ENCODE results near the gene ST7. TPM values are rescaled to one million over a fixed set of nuclear protein-coding genes. Genes with fewer than 3 reads are reported as not detected.

The ST7 gene
- polyA plus RNA-seq, 3 donors: 28.3 to 29.7 (median 29.3) TPM

DNA sequence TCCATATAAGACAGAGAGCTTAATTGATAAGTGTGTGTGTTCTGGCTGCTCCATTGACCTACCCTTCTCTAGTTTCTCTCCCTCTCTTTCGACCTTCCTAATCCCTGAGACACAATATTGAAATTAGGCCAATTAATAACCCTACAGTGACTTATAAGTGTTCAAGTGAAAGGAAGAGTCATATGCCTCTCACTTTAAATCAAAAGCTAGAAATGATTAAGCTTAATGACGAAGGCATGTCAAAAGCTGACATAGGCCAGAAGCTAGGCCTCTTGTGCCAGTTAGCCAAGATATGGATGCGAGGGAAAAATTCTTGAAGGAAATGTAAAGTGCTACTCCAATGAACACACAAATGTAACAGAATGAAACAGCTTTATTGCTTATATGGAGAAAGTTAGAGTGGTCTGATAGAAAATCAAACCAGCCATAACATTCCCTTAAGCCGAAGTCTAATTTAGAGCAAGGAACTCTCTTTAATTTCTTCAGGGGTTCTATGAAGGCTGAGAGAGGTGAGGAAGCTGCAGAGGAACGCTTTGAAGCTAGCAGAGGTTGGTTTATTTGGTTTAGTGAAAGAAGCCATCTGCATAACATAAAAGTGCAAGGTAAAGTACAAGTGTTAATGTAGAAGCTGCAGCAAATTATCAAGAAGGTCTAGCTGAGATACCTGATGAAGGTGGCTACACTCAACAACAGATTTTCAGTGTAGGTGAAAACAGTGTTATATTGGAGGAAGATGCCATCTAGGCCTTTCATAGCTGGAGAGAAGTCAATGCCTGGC, 53.8 kb downstream of the ST7 start:
- DNase-seq (ENCODE audit: low read depth in 3 of 3, low spot score in 2 of 3): no peak

DNA sequence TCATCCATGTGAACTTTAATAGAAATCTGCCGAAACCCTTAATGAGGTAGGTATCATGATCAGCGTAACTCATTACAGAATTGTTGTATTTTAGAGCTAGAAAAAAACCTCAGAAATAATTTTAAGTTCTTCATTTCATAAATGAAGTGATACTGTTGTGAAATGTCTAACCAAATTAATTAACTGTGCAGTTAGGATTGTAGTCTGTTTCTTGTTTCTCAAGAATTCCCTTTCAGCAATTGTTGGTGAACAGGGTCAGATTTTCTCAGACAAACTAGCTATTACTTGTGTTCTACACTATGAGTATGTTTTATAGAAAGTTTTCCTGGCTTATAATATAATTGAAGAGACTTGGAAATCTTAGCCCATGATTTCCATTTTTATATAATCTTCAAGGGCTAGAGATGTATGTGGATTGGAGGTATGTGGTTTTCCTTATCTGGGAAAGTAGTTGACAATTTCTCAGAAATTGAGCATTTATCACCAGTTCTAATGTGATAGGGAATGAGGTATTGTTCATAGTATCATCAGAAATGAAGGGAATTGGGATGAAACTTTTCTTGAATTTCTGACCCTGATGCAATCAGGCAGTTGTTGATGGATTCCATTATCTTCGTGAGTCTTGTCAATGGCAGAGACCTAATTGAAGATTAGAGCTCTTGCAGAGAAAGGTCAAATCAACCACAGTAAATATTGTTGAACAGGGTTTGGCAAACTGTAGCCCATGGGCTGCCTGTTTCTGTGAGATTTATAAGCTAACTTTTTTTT, 55.0 kb downstream of the ST7 start:
- no peak for DNase-seq (ENCODE audit: low read depth in 3 of 3, low spot score in 2 of 3)

DNA sequence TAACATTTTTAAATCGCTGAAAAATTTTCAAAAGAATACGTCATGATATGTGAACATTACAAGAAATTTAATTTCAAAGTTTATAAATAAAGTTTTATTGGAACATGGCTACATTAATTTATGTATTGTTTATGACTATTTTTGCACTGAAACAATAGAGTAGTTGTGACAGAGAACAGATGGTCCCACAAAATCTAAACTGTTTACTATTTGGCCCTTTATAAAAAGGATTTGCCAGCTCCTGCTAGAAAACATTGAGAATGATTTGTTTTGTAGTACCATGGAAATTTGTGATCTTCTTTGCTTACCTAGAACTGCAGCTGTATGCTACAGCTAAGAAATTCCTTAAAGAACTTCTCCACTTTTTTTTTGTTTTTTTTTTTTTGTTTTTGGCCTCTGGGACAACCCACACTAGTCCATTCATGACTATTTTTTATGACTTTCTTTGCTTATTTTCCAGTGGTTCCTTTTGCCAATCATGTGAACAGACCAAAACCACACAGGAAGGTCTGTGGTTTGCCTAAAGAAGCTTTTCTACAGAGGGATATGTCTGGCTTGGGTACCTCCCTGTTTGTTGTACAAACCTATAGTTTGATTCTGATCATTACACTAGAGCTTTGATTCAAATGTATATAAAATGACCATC, 55.7 kb downstream of the ST7 start:
- no peak for DNase-seq (ENCODE audit: low read depth in 3 of 3, low spot score in 2 of 3)

DNA sequence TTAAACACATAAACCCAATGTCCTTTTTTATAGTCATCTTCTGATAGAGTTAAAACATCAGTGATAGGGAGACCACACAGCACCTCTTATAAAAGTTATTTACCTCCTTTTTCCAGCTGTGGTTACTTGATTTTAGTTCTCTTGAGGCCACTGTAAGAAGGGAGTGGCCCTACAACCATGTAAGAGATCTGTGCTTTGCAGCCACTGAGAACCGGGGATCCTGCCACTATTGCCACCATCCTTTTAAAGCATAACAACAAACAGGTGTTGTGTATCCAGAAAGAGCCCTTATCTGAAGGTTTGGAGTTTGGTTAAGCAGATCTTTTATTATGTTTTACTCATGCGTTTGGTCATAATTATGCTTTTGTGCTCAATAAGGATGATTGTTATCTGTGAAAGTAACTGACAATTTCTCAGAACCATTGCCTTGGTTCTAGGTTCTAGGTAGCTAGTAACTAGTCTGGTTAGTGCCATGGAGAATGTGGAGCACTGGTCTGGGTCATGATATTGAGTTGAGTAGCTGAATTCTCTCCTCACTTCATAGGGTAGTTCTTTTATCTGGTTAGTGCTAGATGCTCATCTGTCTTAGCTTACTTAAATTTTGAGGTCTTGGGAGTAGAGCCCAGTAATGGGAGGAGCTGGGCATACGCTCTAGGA, 56.5 kb downstream of the ST7 start:
- no peak for DNase-seq (ENCODE audit: low read depth in 3 of 3, low spot score in 2 of 3)

DNA sequence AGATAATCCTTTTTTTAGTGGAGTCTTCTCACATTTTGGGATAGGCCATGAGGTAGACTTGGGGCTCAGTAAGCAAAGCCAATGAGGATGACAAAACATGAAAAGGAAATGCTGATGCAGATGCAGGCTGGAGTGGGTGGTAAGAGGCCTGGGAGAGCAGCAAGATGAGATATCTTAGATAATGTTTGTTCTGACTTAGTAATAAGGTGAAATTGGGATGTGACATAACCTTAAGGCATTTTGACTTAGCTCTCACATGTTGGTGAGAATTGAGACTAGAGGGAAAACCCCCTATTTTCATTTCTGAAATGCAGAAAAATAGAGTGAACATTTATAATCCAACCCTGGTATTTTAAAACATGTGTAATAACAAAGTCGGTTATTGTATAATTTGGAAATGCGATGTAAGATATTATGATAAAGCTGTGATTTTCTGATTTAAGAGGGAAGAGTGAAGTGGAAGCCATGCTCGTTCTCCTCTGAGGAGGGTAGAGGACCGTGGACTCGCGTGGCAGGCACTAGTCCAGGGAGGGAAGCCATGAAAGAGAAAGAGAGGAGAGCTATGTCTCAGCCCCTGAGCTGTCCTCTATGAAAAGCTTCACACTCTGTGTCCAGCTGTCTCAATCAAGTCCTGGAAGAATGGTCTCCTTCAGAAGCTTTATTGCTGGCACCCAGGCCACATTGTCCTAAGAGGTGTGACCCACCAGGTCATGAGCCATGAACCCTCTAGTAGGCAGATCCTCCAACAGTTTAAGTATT, 57.3 kb downstream of the ST7 start:
- no peak for DNase-seq (ENCODE audit: low read depth in 3 of 3, low spot score in 2 of 3)

DNA sequence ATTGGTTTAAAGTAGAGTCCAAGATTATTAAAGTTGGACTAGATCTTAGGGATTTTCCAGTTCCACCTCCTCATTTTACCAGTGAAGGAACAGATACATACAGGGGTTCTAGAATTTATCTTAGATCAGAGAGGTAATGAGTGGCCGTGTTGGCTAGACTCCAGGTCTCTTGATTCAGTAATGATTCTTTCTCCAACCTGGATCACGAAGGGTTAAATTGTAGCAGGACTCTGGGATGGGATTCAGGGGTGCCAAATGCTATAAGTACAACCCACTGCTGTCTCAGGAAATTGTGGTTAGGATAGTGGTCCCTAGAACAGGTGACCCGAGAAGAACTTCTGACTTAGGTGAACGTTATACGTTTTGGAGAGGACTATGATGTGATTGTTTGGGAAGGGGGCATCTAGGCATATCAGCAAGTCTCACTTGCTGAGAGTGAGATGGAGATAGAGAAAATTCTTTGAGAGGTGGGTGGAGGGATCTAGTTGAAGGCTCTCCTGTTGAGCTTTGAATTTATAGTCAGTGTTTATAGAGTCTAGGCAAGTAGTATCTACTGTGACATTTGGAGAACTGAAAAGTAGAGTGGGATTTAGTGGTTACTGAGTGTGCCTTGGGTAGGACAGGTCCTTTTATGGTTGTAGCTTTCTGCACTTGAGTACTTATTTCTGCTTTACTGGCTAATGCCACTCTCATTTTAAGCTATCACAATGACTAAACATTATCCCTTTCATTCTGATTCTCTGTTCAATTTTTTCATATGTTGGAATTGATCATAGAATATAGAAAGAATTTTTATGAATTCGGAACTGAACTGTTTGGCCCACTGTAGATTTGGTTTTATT, 58.3 kb downstream of the ST7 start:
- DNase-seq (ENCODE audit: low read depth in 3 of 3, low spot score in 2 of 3): no peak

DNA sequence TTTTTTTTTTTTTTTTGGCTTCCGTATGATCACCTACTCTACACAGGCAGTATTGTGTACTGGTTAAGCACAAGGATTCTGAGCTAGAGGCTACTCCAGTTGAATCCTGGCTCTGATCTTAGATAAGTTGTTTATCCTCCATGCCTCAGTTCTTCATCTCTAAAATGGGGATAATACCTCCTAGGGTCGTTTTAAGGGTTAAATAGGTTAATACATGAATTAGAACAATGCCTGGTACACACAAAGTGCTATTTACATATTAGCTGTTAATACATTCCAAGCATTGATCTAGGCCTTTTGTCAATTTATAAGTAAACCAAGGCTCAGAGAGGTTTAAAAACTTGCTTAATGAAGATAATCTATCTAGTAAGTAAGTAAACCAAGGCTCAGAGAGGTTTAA, 59.0 kb downstream of the ST7 start:
- DNase-seq (ENCODE audit: low read depth in 3 of 3, low spot score in 2 of 3): no peak

DNA sequence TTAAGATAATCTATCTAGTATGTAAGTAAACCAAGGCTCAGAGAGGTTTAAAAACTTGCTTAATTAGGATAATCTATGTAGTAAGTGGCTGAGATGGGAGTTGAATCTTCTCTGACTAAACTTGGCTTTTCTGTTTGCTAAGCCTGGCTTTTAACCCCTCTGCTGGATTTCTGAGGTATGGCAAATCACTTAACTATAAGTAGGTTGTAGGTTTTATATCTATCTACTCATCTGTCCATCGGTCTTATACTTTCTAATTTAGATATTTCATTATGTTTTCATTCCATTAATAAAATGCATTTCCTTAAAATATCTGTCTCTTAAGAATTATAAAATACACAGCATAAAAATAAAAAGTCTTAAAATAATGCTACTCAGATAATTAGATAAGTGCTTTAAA, 59.4 kb downstream of the ST7 start:
- DNase-seq (ENCODE audit: low read depth in 3 of 3, low spot score in 2 of 3): no peak

DNA sequence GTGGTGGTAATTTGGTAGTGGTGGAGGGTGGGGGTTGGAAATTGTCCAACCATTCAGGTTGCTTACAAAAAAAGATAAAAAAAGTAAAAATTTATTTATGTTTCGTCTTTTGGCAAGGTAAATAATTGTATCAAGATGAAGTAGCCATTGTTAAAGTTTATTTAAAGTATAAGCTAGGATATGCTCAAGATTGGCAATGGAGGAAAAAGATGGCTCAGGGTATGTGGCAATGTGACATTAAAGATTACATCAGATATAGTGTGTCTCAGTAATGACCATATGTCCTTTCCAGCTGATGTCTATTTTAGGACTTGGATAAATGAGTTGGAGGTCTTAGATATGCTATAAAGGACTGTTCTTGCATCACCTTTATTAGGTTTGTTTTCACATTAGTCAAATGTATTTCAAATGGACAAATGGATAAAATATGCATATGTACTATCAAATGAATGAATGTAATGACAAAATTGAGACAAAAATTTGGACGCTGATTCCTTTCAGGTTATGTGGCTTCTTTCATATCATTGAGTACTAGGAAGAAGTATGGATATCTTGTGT, 60.9 kb downstream of the ST7 start:
- no peak for DNase-seq (ENCODE audit: low read depth in 3 of 3, low spot score in 2 of 3)

DNA sequence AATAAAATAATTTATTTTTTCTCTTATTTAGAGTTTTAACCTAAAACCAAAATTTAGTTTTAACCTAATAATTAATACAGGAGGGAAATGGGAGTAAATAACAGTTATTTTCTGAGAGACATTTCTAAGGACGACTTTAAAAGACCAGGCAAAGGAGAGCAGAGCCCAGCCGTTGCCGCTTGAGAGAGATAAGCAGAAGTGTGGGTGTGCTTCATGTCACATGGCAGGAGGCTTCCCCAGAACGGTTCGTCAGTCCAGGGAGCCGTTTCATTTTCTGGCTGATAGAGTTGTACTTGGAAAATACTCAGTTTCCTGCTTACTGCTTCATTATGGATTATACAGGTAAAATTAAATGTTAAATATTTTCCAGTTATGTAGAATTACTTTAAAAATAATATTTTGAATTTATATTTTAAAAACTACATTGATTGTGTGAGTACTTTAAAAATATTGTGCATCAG, 61.4 kb downstream of the ST7 start:
- DNase-seq (ENCODE audit: low read depth in 3 of 3, low spot score in 2 of 3): no peak

DNA sequence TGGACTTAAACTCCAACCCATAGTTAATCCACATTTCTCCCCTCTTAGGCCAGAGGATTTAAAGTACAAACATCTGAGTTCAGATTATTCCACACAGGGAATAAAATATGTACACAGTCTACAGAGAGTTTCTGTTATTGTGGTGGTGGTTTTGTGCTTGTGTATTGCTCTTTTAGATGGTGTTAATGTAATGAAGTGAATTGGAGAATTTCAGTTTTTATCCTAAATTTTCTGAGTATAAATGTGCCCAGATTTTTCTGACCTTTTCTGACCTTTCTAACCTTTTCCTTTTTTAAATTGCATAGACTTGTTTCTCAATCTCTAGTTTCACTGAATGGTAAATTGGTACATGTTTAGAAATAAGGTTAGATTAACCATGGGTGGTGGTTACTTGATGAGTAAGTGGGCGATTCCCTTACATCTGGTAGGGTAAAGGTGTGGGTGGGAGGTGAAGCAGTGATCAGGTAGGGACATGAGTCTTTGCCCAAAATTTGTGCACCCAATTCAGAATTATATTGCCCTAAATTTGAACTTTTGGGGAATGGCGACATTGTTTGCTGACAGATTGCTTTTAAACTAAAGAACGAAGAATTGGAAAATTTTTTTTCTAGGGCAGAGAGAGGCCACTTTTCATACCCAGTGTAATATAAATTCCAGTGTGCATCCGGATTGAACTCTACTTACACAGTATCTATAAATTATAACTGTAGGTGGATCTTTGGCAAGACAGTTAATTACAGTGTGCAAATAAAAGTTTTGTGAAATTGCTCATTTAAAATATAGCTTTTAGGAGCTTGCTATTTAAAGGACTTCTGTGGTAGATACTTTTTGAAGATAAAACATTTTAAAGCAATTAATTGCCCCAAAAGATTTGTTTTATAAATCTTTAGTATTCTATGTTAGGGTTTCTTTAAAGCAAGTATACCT, 62.2 kb downstream of the ST7 start:
- no peak for DNase-seq (ENCODE audit: low read depth in 3 of 3, low spot score in 2 of 3)

DNA sequence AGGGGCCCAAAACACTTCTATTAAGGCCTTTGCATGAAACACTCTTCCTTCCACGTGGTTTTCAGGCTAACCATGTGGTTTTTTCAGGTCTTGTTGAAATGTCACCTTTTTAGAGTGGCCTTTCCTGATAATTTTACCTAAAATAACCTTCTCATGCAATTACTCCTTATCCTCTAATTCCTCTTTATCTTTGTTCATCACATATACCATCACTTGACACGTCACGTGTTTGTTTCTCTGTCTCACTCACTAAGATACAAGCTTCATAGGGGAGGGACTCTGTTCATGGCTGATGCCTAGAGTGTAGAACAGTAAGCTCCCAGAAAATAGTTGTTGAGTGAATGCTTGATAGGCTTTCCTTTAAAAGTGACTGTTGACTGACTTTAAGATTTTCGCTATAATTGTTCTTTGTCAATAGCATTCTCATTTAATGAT, 63.7 kb downstream of the ST7 start:
- no peak for DNase-seq (ENCODE audit: low read depth in 3 of 3, low spot score in 2 of 3)

DNA sequence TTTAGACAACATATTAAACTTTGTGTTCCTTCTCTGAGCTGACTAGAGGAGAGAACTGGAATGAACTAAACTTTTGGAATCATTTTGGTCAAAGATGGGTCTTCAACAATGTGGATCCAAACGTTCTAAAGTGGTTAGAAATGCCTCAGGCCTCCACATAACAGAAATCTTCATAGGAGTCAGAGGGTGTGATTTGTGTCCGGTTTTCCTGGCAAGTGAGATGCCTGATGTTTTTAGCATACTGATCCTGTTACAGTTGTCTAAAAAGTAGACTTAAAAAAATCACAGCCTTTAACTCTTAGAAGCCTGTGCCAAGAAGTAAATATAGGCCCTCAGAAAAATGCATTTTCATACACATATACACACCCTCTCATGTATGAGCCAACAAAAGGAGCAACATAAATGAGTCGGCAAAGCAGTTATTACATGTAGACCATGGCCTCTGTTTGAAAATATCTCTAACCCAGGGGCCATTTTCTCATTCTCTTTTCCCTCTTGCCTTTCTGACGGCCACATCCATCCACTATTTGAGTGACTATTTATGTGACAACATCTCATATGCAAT, 64.5 kb downstream of the ST7 start:
- DNase-seq (ENCODE audit: low read depth in 3 of 3, low spot score in 2 of 3): no peak

DNA sequence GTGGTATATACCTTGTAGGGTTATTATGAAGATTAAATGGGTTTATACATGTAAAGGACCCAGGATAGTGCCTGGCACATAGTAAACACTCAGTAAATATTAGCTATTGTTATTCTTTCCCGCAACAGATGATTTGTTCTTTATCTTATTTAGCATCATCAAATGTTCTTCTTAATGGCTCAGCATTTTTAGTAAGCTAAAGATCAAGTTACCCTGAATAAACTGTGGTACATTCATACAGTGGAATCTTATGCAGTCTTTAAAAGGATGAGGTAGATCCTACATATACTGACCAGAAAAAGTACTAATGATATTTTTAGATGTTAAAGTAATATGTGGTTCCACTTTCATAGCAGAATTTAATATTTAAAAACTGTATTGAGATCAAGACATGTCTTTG, 65.4 kb downstream of the ST7 start:
- no peak for DNase-seq (ENCODE audit: low read depth in 3 of 3, low spot score in 2 of 3)

DNA sequence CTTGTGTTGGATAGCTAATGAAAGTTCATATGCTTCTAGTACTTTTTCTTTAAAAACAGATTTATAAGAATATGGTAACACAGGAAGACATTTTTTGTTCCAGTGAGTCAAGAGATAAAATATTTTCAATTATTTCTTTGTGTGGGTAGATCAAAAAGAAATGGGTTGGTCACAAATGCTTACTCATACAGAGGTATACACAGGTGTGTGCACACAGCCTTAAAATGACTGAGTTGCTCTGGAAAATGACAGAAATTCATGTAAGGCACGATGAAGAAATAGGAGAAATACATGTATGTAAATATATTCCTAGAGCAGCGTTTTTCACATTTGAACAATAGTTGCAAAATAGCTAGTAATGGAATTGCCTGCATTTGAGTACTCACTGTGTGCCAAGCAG, 66.0 kb downstream of the ST7 start:
- no peak for DNase-seq (ENCODE audit: low read depth in 3 of 3, low spot score in 2 of 3)

DNA sequence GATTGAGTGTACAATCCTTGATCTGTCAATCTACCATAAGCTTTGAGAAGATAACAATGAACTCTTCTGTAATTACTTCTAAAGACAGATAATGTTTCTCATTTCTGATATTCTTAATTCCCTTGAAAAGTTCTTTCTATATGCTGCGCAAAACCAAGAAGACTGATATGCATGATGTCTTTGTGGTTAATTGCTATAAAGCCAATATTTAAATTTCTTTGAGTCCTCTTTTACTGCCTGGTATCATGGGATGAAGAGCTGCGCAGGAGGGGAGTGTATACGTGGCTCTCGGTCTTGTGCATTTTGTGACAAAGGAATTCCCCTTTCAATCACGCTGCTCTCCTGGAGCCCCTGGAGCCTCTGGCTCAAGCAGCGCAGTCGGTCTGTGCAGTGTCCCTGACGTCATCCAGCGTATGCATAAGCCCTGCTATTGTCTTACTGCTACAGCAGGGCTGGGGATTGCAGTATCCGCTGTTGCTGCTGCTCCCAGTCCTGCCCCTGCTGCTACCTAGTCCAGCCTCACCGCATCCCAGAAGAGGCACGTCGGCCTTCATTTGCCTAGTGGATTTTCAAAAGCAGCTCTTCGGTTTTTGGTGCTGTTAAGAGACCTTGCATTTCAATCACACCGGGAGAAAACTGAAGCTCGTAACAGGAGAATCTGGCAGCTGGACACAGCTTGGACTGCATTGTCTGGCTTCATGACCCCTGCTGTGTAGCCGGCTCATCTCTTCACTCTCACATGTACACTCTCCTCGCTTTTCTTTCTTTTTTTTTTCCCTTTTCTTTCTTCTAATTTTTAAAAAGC, 66.7 kb downstream of the ST7 start:
- DNase-seq (ENCODE audit: low read depth in 3 of 3, low spot score in 2 of 3): peak; percentile 69 to 80 (median 74)

DNA sequence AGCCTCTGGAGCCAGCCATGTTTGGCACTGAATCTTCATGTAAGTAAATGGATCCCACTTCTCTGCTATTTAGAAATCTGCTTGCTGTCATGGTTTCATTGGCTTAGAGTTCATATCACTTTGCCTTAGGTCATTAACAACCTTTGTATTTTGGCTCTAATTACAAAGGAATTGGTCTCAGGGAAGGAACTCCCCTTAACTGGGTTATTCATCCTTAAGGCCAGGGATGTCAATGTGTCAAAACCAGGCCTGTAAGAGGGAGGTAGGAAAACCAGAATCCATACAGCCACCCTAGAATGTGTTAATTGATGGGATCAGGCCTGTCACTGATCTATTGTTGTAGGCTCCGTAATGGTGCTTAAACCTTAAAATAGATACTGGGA, 67.3 kb downstream of the ST7 start:
- peak; percentile 25 to 39 (median 33) for DNase-seq (ENCODE audit: low read depth in 3 of 3, low spot score in 2 of 3)
